HCT116 (cell line): ENCODE data around the gene CES5A. TPM values are rescaled to one million over a fixed set of nuclear protein-coding genes. Genes with fewer than 3 reads are reported as not detected.

ENCODE experiments used
- ATAC-seq: fragments of 200-7000 bp; cut with Tn5 transposase; 2 replicates; pipeline ENCODE4 v1.9.1; 2020; ENCODE audit warnings: mild to moderate bottlenecking, moderate library complexity
- BruUV-seq: library from RNA; stranded (reverse); fragments of 400-500 nt; replicated peaks from 2 replicates; lab custom pipeline; 2021; lab: Mats Ljungman, UMichigan
- CTCF ChIA-PET: fragments of 300-600 bp; sonication (Branson Sonifier 250); formaldehyde crosslinking; loops from one replicate; lab custom pipeline; 2021; ENCODE audit warnings: antibody characterized with exemption; lab: Charles Lee
- POLR2A ChIA-PET: fragments of 300-600, 350-600 bp; sonication (Branson Sonifier 250); formaldehyde crosslinking; loops from one replicate; lab custom pipeline; 2021; ENCODE audit warnings: antibody characterized with exemption; lab: Charles Lee
- RAD21 ChIA-PET, 2 experiments: fragments of 300-600 bp; sonication (Branson Sonifier 250); formaldehyde crosslinking; loops; one replicate each; lab custom pipeline; 2023; ENCODE audit warnings: low total read pairs in 2 of 2; ENCODE audit not compliant: uncharacterized antibody in 2 of 2, unreplicated experiment in 2 of 2, low non-redundant PET in 1 of 2; lab: Charles Lee
- DNase-seq: peaks from one replicate; pipeline ENCODE4 v3.0.0-alpha.2; 2010; ENCODE audit warnings: low read depth, low spot score
- H2AFZ ChIP-seq: fragments of 200-600 bp; shearing (Covaris generic), sonication (generic); 2 replicates; pipeline ENCODE4 v1.6.1; 2017; ENCODE audit warnings: low read depth, mixed run types, mixed read lengths, antibody characterized with exemption, low read length; ENCODE audit not compliant: poor library complexity, severe bottlenecking
- H3K27ac ChIP-seq: 2 replicates; pipeline ENCODE4 v1.5.1; 2012; ENCODE audit warnings: low read depth, low read length
- H3K27me3 ChIP-seq: fragments of 200-600 bp; sonication (generic); 2 replicates; pipeline ENCODE4 v1.6.1; 2016; ENCODE audit warnings: mixed run types, low read length, mixed read lengths; ENCODE audit not compliant: insufficient read depth
- H3K36me3 ChIP-seq, 2 experiments: fragments of 200-500 bp in 1 of 2; fragments of 200-600 bp in 1 of 2; sonication (Bioruptor generic) in 1 of 2; sonication (generic) in 1 of 2; 2 replicates each; pipeline versions ENCODE4 v1.5.1 to v1.6.1; 2014 to 2016; ENCODE audit warnings: low read length in 2 of 2, inconsistent platforms in 1 of 2, mixed read lengths in 1 of 2, mixed run types in 1 of 2; ENCODE audit not compliant: insufficient read depth in 2 of 2, control insufficient read depth in 1 of 2
- H3K4me1 ChIP-seq, 2 experiments: fragments of 200-600 bp in 1 of 2; sonication (generic) in 1 of 2; 2 replicates each; pipeline versions ENCODE4 v1.5.1 to v1.6.1; 2012 to 2017; ENCODE audit warnings: low read length in 2 of 2, inconsistent platforms in 1 of 2, mild to moderate bottlenecking in 1 of 2, mixed read lengths in 1 of 2, mixed run types in 1 of 2, moderate library complexity in 1 of 2; ENCODE audit not compliant: insufficient read depth in 2 of 2, control insufficient read depth in 1 of 2
- H3K4me2 ChIP-seq: fragments of 200-600 bp; sonication (generic); 2 replicates; pipeline ENCODE4 v1.6.1; 2017; ENCODE audit warnings: mixed run types, low read length, mixed read lengths
- H3K4me3 ChIP-seq, 2 experiments: fragments of 200-600 bp in 1 of 2; sonication (generic) in 1 of 2; replicated peaks in 1 of 2; 2 replicates each; pipeline ENCODE4 v1.5.1; 2011 to 2016; ENCODE audit warnings: low read length in 2 of 2, control low read depth in 1 of 2, low read depth in 1 of 2, mild to moderate bottlenecking in 1 of 2, mixed read lengths in 1 of 2, mixed run types in 1 of 2
- H3K79me2 ChIP-seq: fragments of 200-600 bp; sonication (generic); 2 replicates; pipeline ENCODE4 v1.6.1; 2017; ENCODE audit warnings: mild to moderate bottlenecking, mixed run types, low read length, moderate library complexity, mixed read lengths; ENCODE audit not compliant: insufficient read depth
- H3K9ac ChIP-seq: fragments of 200-600 bp; sonication (generic); 2 replicates; pipeline ENCODE4 v1.6.1; 2016; ENCODE audit warnings: low read length, mixed read lengths
- H3K9me2 ChIP-seq: fragments of 200-600 bp; sonication (generic), shearing (Covaris generic); 2 replicates; pipeline ENCODE4 v1.6.1; 2017; ENCODE audit warnings: mixed run types, mild to moderate bottlenecking, moderate library complexity; ENCODE audit not compliant: insufficient read depth
- H3K9me3 ChIP-seq, 2 experiments: fragments of 200-500 bp in 1 of 2; fragments of 200-600 bp in 1 of 2; sonication (Bioruptor generic) in 1 of 2; sonication (generic) in 1 of 2; 2 replicates each; pipeline ENCODE4 v1.6.1; 2014 to 2017; ENCODE audit warnings: low read length in 2 of 2, mixed read lengths in 2 of 2, inconsistent platforms in 1 of 2, low read depth in 1 of 2, mild to moderate bottlenecking in 1 of 2, mixed run types in 1 of 2, moderate library complexity in 1 of 2; ENCODE audit not compliant: control insufficient read depth in 1 of 2, insufficient read depth in 1 of 2
- H4K20me1 ChIP-seq: fragments of 200-600 bp; sonication (generic), shearing (Covaris generic); 2 replicates; pipeline ENCODE4 v1.6.1; 2017; ENCODE audit warnings: mixed run types, mild to moderate bottlenecking, moderate library complexity; ENCODE audit not compliant: insufficient read depth
- CBX3 ChIP-seq: IDR thresholded peaks from 2 replicates; pipeline ENCODE4 v1.6.1; 2012; ENCODE audit warnings: low read depth
- CEBPB ChIP-seq: IDR thresholded peaks from 2 replicates; pipeline ENCODE4 v1.6.1; 2012; ENCODE audit warnings: low read depth
- EGR1 ChIP-seq: IDR thresholded peaks from 2 replicates; pipeline ENCODE4 v1.6.1; 2012; ENCODE audit warnings: low read depth
- ELF1 ChIP-seq: IDR thresholded peaks from 2 replicates; pipeline ENCODE4 v1.6.1; 2012; ENCODE audit warnings: low read depth, borderline replicate concordance
- EZH2 ChIP-seq: fragments of 200-600 bp; sonication (generic); IDR thresholded peaks from 2 replicates; pipeline ENCODE4 v1.6.1; 2017; ENCODE audit warnings: antibody characterized with exemption, mixed run types
- EZH2phosphoT487 ChIP-seq: fragments of 200-600 bp; IDR thresholded peaks from 2 replicates; pipeline ENCODE4 v1.6.1; 2018; ENCODE audit warnings: antibody characterized with exemption, borderline replicate concordance
- JUND ChIP-seq: IDR thresholded peaks from 2 replicates; pipeline ENCODE4 v1.6.1; 2012
- POLR2A ChIP-seq: IDR thresholded peaks from 2 replicates; pipeline ENCODE4 v1.7.0; 2011; ENCODE audit warnings: borderline replicate concordance; ENCODE audit not compliant: insufficient read depth, insufficient read length; ENCODE audit errors: extremely low read depth
- RAD21 ChIP-seq: IDR thresholded peaks from 2 replicates; pipeline ENCODE4 v1.6.1; 2012; ENCODE audit warnings: low read depth, mild to moderate bottlenecking
- SIN3A ChIP-seq: IDR thresholded peaks from 2 replicates; pipeline ENCODE4 v1.6.1; 2012; ENCODE audit warnings: low read depth
- SP1 ChIP-seq: IDR thresholded peaks from 2 replicates; pipeline ENCODE4 v1.6.1; 2012; ENCODE audit warnings: low read depth
- SRF ChIP-seq: IDR thresholded peaks from 2 replicates; pipeline ENCODE4 v1.6.1; 2012; ENCODE audit warnings: low read depth
- TCF7L2 ChIP-seq: IDR thresholded peaks from 2 replicates; pipeline ENCODE4 v1.7.0; 2011; ENCODE audit warnings: borderline replicate concordance, inconsistent platforms; ENCODE audit not compliant: insufficient read depth, insufficient read length; ENCODE audit errors: extremely low read depth
- YY1 ChIP-seq: IDR thresholded peaks from 2 replicates; pipeline ENCODE4 v1.6.1; 2011; ENCODE audit warnings: low read length, low read depth, moderate library complexity, mild to moderate bottlenecking; ENCODE audit not compliant: insufficient replicate concordance; ENCODE audit errors: extremely low read depth
- ZFX ChIP-seq: fragments of 450-650 bp; IDR thresholded peaks from 2 replicates; pipeline ENCODE4 v1.6.1; 2017
- ZNF274 ChIP-seq: fragments of 200-500 bp; sonication (Bioruptor generic); IDR thresholded peaks from 2 replicates; pipeline ENCODE4 v1.6.1; 2014; ENCODE audit warnings: mild to moderate bottlenecking, low read depth, low read length, inconsistent platforms
- intact Hi-C: fragments of 100-400 bp; cut with micrococcal nuclease; formaldehyde crosslinking; loops from 2 replicates; pipeline ENCODE4 v1.10.0; 2022
- total RNA-seq: library from RNA; stranded (reverse); gene quantifications from one replicate; pipeline ENCODE4 v1.2.1, GENCODE V29; 2021; ENCODE audit not compliant: unreplicated experiment
- TF ChIP-seq, protein P1 (sequence below), 3 experiments: fragments of 200-600 bp in 1 of 3; sonication (generic) in 1 of 3; IDR thresholded peaks in 2 of 3; conservative IDR thresholded peaks in 1 of 3; 2 replicates each; pipeline ENCODE4 v1.5.1; 2012 to 2017; ENCODE audit warnings: low read depth in 2 of 3, low read length in 2 of 3, antibody characterized with exemption in 1 of 3, borderline replicate concordance in 1 of 3, control low read depth in 1 of 3, mild to moderate bottlenecking in 1 of 3, mixed read lengths in 1 of 3, mixed run types in 1 of 3, moderate library complexity in 1 of 3; ENCODE audit not compliant: insufficient read depth in 1 of 3
- TF ChIP-seq, protein P2 (sequence below): IDR thresholded peaks from 2 replicates; pipeline ENCODE4 v1.6.1; 2012; ENCODE audit warnings: low read depth
- TF ChIP-seq, protein P3 (sequence below): IDR thresholded peaks from 2 replicates; pipeline ENCODE4 v1.6.1; 2012
- TF ChIP-seq, protein P4 (sequence below): IDR thresholded peaks from 2 replicates; pipeline ENCODE4 v1.6.1; 2012

The CES5A gene
- total RNA-seq, 1 experiment from 2014 or later, result not detected

DNA sequence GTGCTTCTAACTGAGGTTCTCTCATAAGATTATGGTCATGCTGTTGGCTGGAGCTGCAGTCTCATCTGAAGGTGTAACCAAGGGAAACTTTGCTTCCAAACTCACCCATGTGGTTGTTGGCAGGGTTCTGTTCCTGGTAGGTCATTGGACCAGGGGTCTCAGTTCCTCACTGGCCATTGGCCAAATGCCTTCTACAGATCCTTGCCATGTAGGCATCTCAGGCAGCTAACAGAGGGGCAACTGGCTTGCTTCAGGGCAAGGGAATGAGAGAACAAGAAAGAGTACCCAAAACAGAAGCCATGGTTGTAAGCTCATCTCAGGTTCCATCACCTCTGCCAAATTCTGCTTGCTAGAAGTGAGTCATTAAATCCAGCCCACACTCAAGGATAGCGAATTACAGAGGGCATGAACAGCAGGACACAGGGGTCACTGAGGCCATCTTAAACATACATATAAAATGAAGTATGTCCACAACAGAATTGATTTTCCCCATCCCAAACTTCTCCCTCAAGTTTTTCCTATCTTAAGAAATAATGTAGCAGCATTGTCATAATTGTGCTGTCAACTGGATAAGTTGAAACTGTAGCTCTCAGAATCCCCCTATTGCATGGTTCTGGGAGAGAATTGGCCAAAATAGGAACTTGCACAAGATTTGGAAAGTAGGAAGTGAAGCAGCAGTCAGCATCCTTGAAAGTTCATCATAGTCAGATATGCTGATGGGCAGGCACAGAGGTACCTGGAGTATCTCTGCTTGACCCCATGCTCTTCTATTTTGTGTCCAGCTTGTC is 42.4 kb upstream of the CES5A start:
- H3K4me3 ChIP-seq, result no peak overlapping the region
- no peak overlapping the region for H3K27ac ChIP-seq
- no peaks in the 10 kb centered on the region for H3K79me2 ChIP-seq
- no peak overlapping the region for H2AFZ ChIP-seq
- ChIA-PET POLR2A (no interaction called here), CTCF (no interaction called here), RAD21 (no interaction called here)
- ATAC-seq (no peak), DNase-seq (no peak)
- TF ChIP-seq SRF, result no peak
- no peak for TF ChIP-seq ELF1
- TF ChIP-seq YY1, result no peak
- TF ChIP-seq ZNF274, result no peak
- TF ChIP-seq, protein P1, sequence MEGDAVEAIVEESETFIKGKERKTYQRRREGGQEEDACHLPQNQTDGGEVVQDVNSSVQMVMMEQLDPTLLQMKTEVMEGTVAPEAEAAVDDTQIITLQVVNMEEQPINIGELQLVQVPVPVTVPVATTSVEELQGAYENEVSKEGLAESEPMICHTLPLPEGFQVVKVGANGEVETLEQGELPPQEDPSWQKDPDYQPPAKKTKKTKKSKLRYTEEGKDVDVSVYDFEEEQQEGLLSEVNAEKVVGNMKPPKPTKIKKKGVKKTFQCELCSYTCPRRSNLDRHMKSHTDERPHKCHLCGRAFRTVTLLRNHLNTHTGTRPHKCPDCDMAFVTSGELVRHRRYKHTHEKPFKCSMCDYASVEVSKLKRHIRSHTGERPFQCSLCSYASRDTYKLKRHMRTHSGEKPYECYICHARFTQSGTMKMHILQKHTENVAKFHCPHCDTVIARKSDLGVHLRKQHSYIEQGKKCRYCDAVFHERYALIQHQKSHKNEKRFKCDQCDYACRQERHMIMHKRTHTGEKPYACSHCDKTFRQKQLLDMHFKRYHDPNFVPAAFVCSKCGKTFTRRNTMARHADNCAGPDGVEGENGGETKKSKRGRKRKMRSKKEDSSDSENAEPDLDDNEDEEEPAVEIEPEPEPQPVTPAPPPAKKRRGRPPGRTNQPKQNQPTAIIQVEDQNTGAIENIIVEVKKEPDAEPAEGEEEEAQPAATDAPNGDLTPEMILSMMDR (IDR thresholded peaks at IDR 0.05 in 2 of 3, conservative IDR thresholded peaks at IDR 0.05 in 1 of 3; ENCODE audit: borderline replicate concordance in 1 of 3, insufficient read depth in 1 of 3, low read depth in 2 of 3, low read length in 2 of 3), result no peak
- TF ChIP-seq EGR1, result no peak
- TF ChIP-seq SIN3A, result no peak
- TF ChIP-seq SP1, result no peak
- TF ChIP-seq CBX3, result no peak
- TF ChIP-seq POLR2A, result no peak
- TF ChIP-seq CEBPB, result no peak
- TF ChIP-seq RAD21, result no peak
- no peak for TF ChIP-seq TCF7L2
- TF ChIP-seq, protein P2, sequence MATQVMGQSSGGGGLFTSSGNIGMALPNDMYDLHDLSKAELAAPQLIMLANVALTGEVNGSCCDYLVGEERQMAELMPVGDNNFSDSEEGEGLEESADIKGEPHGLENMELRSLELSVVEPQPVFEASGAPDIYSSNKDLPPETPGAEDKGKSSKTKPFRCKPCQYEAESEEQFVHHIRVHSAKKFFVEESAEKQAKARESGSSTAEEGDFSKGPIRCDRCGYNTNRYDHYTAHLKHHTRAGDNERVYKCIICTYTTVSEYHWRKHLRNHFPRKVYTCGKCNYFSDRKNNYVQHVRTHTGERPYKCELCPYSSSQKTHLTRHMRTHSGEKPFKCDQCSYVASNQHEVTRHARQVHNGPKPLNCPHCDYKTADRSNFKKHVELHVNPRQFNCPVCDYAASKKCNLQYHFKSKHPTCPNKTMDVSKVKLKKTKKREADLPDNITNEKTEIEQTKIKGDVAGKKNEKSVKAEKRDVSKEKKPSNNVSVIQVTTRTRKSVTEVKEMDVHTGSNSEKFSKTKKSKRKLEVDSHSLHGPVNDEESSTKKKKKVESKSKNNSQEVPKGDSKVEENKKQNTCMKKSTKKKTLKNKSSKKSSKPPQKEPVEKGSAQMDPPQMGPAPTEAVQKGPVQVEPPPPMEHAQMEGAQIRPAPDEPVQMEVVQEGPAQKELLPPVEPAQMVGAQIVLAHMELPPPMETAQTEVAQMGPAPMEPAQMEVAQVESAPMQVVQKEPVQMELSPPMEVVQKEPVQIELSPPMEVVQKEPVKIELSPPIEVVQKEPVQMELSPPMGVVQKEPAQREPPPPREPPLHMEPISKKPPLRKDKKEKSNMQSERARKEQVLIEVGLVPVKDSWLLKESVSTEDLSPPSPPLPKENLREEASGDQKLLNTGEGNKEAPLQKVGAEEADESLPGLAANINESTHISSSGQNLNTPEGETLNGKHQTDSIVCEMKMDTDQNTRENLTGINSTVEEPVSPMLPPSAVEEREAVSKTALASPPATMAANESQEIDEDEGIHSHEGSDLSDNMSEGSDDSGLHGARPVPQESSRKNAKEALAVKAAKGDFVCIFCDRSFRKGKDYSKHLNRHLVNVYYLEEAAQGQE, result no peak
- TF ChIP-seq, protein P3, sequence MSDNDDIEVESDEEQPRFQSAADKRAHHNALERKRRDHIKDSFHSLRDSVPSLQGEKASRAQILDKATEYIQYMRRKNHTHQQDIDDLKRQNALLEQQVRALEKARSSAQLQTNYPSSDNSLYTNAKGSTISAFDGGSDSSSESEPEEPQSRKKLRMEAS, result no peak
- TF ChIP-seq, protein P4, sequence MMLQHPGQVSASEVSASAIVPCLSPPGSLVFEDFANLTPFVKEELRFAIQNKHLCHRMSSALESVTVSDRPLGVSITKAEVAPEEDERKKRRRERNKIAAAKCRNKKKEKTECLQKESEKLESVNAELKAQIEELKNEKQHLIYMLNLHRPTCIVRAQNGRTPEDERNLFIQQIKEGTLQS, result no peak
- TF ChIP-seq EZH2phosphoT487, result no peak
- no peak for TF ChIP-seq ZFX
- TF ChIP-seq JUND, result no peak
- TF ChIP-seq EZH2, result no peak
- no peaks in the 10 kb centered on the region for H3K4me1 ChIP-seq
- no peak overlapping the region for H3K4me2 ChIP-seq
- intact Hi-C loops, result no loop called here
- no peaks in the 10 kb centered on the region for H4K20me1 ChIP-seq
- H3K9ac ChIP-seq, result no peak overlapping the region
- no peaks in the 10 kb centered on the region for H3K9me3 ChIP-seq
- no peaks in the 10 kb centered on the region for H3K36me3 ChIP-seq
- H3K9me2 ChIP-seq, result no peaks in the 10 kb centered on the region
- no TSS peak for BruUV-seq
- peaks cover 22% of the 10 kb centered on the region for H3K27me3 ChIP-seq
